Eye (tissue), 1 donor: ENCODE measurements around the gene CCT4.
A peak's percentile ranks its signal among the peaks of the same experiment; 100 is the strongest.
"Not testable (repeated sequence)": the region's sequence is repeated elsewhere in the genome, so short reads cannot be mapped to it uniquely, and the experiment has no call there.

Source experiments
- DNase-seq: peaks from one replicate; pipeline ENCODE4 v3.0.0-alpha.2; 2015

The CCT4 gene

DNA sequence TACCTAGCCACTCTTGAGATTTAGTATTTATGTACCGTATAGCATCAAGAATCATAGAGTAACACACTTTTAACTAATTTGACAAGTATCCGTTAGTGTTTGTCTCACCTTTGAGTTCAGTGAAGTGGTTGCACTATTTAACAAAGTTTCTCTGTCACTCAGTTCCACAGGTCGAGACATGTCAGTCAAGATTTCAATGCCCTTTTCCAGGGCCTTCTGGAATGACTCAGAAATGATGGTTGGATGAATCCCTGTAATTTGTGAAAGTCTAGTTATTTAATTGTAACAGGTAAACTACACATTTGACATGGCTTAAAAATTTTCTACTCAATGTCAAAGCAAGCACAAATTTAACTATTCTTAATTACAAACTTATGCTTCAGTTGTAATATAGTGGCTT, 9.7 kb downstream of the CCT4 start:
- no peak for DNase-seq

DNA sequence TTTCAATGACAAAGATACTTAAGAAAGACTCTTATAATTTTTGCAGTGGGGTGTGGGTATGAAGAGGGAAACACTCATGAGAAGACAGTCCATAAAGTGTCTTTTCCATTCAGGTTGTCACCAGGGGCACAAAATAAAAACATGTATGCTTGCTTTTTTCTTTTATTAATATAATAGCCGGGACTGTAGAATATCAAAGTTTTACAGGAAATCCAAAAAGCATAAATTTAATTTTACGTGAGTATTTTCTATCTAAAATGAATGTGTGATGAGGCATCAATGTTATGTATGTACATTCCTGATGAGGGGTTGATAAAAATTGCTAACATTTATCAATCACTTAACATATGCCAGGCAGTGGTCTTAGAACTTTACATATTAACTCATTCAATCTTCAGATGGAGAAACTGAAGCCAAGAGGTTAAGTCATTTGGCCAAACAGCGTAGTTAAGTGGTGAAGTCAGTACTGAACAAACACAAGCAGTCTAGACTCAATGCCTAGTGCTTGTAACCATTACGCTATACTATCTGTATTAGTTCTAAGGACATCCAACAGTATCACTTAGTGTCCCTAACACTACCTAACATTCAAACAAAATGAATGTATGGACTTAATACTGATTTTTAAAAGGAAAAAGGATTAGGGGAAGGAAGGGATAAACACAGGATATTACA, 10.7 kb downstream of the CCT4 start:
- DNase-seq: no peak

DNA sequence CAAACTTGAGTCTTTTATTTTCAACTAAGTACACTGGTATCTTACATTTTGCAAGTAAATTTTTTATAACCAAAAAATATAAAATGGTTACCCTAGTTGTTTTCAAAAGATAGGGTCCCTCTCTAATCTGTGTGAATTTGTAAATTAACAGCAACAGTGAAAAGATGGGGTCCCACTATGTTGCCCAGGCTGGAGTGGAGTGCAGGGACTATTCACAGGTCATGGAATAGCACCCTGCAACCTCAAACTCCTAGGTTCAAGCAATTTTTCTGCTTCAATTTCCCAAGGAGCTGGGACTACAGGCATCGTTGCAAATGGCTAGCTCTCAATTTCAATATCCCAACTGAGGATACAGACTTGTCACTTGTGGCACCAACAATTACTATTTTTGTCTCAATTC, 12.1 kb downstream of the CCT4 start:
- no peak for DNase-seq

DNA sequence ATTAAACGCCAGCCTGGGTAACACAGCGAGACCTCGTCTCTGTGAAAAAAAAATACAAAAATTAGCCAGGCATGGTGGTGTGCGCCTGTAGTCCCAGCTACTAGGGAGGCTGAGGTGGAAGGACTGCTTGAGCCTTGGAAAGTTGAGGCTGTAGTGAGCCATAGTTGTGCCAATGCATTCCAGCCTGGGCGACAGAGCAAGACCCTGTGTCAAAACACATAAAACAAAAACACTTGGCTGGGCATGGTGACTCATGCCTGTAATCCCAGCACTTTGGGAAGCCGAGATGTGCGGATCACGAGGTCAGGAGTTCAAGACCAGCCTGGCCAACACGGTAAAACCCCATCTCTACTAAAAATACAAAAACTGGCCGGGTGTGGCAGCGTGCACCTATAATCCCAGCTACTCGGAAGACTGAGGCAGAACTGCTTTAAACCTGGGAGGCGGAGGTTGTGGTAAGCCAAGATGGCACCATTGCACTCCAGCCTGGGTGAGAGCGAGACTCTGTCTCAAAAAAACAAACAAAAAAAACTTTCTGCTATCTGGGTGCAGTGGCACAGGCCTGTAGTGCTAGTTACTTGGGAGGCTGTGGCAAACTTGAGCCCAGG, 21.9 kb downstream of the CCT4 start:
- DNase-seq: not testable (repeated sequence)

DNA sequence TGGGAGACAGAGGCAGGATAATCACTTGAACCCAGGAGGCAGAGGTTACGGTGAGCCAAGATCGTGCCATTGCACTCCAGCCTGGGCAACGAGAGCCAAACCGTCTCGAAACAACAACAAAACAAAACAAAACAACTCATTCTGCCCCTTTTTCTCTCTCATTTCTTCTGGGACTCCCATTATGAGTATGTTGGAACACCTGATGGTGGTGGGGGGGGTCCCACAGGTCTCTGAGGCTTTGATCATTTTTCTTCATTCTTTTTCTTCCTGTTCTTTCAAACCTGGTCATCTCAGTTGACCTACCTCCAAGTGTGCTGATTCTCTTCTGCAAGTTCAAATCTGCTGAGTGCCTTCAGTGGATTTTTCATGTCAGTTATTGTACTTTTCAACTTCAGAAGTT, 26.4 kb downstream of the CCT4 start:
- no peak for DNase-seq

DNA sequence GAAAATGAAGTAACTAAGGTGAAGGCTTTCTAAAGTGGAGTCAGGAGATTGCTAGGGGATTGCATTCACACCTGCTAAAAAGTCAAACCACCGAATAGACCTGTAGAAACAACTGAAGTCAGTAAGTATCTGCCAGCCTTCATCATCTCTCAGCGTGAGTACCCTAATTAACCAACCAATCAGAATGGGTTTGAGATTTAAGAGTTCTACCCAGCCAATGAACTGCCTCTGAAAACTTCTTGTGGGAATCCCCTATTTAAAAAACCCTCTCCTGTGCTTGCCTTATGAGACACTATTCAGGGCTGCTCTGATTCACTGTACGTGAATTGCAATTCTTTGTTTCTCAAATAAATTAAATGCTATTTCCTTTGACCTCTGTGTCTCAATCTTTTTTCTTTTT, 31.2 kb downstream of the CCT4 start:
- no peak for DNase-seq

DNA sequence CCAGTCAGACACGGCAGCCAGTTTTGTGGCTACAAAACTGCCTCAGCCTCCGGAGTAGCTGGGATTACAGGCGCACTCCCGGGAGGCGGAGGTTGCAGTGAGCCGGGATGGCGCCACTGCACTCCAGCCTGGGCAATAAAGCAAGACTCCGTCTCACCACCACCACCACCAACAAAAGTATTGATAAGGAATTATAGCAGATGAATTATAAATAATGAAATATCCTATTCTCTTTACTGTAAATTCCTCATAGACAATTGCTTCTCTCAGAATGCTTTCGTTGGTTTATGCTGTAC, 33.2 kb downstream of the CCT4 start:
- no peak for DNase-seq

DNA sequence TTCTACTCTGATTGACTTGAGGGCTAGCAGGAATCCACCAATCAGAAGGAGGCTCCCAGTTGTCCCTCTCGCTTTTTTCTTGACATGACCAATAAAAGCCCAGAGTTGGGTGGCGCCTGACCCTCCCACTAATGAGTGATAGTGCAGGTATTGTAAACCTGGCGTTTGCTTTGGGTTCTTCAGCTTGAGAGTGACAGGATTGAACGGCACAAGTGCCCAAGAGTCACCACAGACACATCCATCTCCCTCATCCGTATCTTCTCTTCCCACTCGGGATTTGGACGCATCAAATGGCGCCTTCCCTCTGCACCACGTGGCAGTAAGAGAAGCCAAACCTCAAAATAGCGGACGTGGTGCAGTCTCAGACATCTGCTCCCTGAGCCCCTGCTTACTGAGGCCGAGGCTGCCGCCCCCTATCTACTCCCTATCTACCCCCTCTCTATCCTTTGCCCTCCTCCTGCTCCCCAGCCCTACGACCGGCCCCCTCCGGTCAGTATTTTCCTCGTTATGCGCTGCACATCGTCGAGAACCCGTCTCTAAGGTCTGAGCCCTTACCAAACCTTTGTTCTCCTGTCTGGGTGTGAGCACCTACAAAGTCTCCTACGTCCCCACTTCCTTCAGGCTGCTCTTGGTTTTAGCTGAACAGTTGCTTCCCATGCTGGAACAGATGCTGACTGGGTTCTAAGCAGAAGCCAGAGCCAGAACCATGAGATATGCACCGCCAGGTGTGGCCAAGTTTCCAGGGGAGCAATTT, 33.7 kb downstream of the CCT4 start:
- DNase-seq: peak; percentile 98

DNA sequence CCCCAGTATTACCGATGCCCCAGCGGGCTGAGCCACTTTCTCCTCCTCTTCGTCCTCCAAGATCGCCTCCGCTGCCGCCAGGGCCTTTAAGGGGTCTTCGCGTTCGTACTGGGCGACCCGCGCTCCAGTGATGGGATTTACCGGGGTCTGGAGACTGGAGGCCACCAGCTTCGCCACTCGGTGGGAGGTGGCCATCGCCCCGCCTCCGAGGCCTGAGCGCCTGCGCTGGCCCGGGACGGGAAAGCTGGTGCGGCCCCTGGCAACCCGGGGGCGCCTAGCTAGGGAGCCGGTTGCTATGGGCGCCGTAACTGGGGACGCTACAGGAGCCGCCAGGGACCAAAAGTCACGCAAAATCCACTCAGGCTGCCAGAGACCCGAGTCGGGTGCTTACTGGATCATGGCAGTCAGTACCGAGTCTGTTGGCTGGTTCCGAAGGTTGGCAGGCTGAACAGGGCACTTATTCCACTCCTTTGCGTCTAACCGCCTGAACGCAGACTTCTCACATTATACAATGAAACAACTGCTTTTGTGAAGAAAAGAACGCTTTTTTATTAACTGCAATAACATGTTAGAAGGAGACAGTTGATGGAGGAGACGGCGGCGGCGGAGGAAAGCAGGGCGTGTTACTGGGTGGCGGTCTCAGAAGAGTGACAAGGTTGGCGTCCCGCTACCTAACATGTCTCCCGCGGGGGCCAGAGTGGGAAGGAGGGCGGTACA, 34.5 kb downstream of the CCT4 start, which contains the start of gene FAM161A:
FAM161A (minus strand) TSS at position 214 of the 717 bp plus-strand sequence; CDS start at position 195, 19 bp downstream.
- peak; percentile 97 for DNase-seq

DNA sequence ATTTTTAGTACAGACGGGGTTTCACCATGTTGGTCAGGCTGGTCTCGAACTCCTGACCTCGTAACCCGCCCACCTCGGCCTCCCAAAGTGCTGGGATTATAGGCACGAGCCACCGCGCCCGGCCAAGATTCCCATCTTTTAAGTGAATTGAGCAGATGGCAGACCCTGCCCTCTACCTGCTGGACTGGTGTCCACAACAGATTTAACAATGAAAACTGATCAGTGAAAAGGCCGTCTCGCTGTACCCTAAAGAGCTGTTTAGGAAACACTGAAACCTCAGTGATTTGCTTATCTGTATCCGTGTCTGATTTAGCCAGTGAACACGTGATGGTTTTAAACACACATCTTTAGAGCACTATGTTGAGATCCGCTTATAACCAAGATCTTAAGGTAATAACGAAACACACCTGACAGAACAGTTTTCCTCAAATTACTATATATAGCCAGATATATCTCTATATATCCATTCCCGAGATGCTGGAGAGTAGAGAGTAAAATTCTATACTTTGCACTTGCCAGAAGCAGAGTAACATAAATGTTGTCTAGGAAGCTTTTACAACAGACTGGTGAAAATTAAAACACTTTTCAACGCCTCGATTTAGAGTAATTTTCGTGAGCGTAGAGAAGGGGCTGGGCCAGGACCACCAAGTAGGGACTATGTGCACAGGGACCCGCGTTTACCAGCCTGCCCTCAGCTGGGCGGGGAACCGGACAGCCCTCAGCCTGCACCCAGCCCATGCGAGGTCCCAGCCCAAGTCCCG, 35.2 kb downstream of the CCT4 start:
- DNase-seq: no peak

DNA sequence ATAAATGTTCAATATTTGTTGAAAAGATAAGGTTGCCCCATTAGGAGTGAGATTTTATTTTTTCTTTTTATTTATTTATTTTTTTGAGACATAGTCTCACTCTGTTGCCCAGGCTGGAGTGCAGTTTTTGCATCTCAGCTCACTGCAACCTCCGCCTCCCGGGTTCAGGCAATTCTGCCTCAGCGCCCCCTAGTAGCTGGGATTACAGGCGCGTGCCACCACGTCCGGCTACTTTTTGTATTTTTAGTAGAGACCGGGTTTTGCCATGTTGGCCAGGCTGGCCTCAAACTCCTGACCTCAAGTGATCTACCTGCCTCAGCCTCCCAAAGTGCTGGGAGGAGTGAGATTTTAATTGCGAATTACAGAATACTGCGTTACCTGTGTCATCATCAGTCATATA, 37.2 kb downstream of the CCT4 start:
- not testable (repeated sequence) for DNase-seq

DNA sequence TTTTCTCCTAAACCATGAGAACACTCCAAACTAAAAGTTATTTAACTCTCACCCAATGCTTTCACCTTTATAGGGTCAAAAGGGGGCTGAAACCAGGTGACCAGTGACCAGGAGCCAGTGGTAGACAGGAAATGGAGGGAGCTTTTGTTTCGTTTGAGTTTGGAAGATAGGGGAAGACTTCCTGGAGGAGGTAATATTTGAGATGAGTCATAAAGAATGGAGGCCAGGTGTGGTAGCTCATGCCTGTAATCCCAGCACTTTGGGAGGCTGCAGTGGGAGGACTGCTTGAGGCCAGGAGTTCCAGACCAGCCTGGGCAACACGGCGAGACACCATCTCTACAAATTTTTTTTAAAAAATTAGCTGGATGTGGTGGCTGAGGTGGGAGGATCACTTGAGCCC, 43.1 kb downstream of the CCT4 start:
- DNase-seq: no peak

DNA sequence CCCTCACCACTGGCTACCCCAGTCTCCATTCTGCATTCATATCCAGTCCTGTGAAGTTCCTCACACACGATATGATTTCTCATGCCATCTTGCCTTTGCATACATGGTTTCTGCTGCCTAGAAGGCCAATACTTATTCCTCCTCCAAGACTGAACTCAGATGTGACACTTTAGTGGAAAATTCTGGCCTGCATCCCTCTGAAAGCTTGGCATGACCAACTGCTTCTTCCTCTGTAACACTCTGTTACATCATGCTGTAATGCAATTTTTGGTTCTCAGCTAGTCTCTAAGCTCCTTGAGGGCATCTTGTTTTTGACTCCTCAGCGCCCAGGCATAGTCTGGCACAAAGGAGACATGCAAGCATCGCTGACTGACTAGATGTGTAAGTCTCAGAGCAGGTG, 47.2 kb downstream of the CCT4 start:
- DNase-seq: no peak

DNA sequence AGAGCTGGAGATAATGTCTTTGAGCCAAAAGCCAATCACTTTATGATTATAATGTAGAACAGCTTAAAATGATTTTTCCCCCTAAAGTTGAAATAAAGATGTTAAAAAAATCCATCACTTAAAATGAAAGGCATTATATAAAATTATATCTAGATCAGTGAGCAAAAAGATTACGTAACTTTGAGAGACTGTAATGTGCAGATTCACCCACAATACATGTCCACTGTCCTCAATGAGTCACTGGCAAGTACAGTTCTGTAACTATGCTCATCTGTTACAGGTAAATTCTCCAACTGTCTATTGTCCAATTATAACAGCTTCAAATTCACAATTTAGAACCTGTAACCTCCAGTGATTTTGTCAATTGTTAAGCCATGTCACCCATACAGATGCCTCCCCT, 53.6 kb downstream of the CCT4 start:
- DNase-seq: no peak

DNA sequence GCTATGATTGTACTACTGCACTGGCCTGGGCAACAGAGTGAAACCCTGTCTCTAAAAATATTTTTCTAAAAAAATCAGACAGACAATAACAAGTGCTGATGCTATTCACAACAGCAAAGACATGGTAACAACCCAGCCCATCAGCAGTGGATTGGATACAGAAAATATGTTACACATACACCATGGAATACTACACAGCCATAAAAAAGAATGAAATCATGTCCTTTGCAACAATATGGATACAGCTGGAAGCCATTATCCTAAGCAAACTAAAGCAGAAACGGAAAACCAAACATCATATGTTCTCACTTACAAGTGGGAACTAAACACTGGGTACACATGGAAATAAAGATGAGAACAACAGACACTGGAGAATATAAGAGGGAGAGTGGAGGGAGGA, 54.5 kb downstream of the CCT4 start:
- no peak for DNase-seq

DNA sequence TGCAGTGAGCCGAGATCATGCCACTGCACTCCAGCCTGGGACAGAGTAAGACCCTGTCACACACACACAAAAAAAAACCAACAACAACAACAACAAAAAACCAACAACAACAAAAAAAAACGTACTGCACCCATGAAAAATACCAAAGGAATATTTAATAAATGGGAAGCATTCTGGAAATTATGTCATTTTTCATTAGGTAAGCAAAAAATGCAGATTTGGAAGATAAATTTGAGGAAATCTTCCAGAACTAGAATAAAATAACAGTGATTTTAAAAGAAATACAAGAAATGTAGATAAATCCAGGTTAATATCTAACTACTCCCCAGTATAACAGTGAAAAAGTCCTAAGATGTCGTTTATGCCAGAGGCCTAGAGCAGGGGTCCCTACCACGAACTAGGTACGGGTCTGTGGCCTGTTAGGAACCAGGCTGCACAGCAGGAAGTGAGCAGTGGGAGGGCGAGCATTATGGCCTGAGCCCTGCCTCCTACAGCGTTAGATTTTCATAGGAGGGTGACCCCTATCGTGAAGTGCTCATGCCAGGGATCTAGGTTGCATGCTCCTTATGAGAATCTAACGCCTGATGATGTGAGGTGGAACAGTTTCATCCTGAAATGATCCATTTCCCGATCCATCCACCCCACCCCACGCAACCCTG, 56.1 kb downstream of the CCT4 start:
- no peak for DNase-seq

DNA sequence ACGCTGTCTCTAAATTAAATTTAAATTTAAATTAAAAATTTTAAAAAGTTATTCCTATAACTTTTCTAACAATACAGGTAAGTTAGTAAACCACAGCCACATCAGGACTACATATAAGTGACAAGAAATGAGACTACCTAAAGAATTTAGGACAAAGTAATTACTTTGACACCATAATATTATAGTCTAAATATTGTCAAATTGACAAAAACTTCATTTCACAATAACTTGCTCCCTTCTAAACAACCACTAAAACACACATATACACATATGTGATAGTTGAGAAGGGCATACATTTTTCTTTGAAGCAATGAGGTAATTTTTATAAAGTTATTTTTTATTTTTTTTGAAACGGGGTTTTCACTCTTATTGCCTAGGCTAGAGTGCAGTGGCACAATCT, 66.2 kb downstream of the CCT4 start:
- DNase-seq: no peak
